Gastrocnemius medialis (tissue), 4 donors: Measurements from ENCODE around the gene CER1.

ENCODE experiments used
- POLR2A ChIP-seq, 2 donors: fragments of 450-650 bp; IDR thresholded peaks; one replicate each; pipeline ENCODE4 v1.6.1; 2017; ENCODE audit warnings: antibody characterized with exemption in 2 of 2, mild to moderate bottlenecking in 2 of 2, moderate library complexity in 2 of 2
- TF ChIP-seq, protein P1 (sequence below), 5 experiments: fragments of 450-650 bp in 3 of 5; fragments of 200-600 bp in 2 of 5; sonication (generic) in 2 of 5; IDR thresholded peaks in 4 of 5; conservative IDR thresholded peaks in 1 of 5; 1 replicate in 4 of 5; 2 replicates in 1 of 5; pipeline ENCODE4 v1.5.1; 2016 to 2019; ENCODE audit warnings: antibody characterized with exemption in 5 of 5, mild to moderate bottlenecking in 3 of 5, moderate library complexity in 3 of 5

DNA sequence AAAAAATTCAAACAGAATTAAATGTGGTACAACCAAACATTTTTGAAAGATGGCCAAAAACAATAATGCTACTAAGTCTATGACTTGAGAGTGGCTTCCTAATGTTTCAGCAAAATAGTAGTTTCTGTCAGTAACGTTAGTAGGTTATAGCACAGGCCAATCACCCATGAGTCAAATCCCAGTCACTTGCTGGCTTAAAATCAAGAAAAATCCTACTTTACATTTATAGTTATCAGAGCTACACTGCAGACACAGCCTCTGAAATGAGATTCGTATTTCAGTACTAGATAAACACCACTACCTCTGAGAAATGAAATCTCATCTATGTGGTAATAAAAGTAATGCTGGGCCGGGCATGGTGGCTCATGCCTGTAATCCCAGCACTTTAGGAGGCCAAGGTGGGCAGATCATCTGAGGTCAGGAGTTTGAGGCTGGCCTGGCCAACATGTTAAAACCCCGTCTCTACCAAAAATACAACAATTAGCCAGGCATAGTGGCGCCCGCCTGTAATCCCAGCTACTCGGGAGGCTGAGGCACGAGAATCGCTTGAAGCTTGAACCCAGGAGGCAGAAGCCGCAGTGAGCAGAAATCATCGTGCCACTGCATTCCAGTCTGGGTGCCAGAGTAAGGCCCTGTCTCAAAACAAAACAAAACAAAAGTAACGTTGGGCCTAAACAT lies 35.4 kb downstream of the CER1 start:
- TF ChIP-seq, protein P1, sequence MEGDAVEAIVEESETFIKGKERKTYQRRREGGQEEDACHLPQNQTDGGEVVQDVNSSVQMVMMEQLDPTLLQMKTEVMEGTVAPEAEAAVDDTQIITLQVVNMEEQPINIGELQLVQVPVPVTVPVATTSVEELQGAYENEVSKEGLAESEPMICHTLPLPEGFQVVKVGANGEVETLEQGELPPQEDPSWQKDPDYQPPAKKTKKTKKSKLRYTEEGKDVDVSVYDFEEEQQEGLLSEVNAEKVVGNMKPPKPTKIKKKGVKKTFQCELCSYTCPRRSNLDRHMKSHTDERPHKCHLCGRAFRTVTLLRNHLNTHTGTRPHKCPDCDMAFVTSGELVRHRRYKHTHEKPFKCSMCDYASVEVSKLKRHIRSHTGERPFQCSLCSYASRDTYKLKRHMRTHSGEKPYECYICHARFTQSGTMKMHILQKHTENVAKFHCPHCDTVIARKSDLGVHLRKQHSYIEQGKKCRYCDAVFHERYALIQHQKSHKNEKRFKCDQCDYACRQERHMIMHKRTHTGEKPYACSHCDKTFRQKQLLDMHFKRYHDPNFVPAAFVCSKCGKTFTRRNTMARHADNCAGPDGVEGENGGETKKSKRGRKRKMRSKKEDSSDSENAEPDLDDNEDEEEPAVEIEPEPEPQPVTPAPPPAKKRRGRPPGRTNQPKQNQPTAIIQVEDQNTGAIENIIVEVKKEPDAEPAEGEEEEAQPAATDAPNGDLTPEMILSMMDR (IDR thresholded peaks at IDR 0.05 in 4 of 5, conservative IDR thresholded peaks at IDR 0.05 in 1 of 5) = no peak
- TF ChIP-seq POLR2A (IDR thresholded peaks at IDR 0.05) = no peak
